Measurements from ENCODE around the gene HNF4A. TPM values are rescaled to one million over a fixed set of nuclear protein-coding genes. Genes with fewer than 3 reads are reported as not detected.

HNF4A gene
- total and polyA plus RNA-seq, 7 donors, result 0.27 to 124 (median 52.9) TPM; not detected in 2

DNA sequence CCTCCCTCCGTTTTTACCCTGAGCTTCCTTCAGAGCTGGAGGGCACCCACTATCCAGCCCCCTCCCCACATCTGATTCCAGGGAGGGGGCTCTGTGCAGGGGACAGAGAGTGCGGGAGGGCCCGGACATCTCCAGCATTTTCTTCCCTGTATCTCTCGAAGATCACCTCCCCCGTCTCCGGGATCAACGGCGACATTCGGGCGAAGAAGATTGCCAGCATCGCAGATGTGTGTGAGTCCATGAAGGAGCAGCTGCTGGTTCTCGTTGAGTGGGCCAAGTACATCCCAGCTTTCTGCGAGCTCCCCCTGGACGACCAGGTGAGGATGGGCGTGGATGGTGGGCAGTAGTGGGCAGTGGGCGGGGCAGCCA is 58.8 kb downstream of the HNF4A start:
- Histone ChIP-seq H3K36me3 (no peaks in the 10 kb centered on the region), H3K4me1 (no peaks in the 10 kb centered on the region), H3K4me3 (no peak overlapping the region), H3K9me3 (no peaks in the 10 kb centered on the region), H3K27me3 (peaks cover 0 to 7% (median 0%) of the 10 kb centered on the region in 3 donors), H3K27ac (no peak overlapping the region)
- no peak for DNase-seq
- intact Hi-C loops (cut with DNase I), result no loop called here
- WGBS, 2 donors, result 84 to 89% methylated on average over 16 of the region's 16 CpGs
- no peak for TF ChIP-seq POLR2AphosphoS5 (IDR thresholded peaks at IDR 0.05)
- TF ChIP-seq POLR2A (IDR thresholded peaks at IDR 0.05), result no peak

DNA sequence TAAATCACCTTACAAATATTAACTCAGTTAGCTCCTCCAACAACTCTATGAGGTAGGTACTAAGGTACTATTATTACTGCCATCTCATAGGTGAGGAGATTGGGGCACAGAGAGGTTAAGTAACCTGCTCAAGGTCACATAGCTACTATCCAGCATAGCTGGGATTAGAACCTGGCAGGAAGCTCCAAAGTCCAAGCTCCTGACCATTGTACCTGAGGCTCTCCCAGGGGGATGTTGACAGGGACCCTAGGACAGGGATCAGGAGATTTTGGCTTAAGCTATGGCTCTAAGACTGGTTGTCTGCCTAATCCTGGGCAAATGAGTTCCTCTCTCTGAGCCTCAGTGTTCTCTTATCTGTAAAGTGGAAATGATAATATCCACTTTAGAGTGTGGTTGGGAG is 59.3 kb downstream of the HNF4A start:
- H3K27ac ChIP-seq, result no peak overlapping the region
- no peaks in the 10 kb centered on the region for H3K9me3 ChIP-seq
- TF ChIP-seq EP300 (IDR thresholded peaks at IDR 0.05), result no peak
- no peak overlapping the region for H3K4me3 ChIP-seq
- intact Hi-C loops (cut with DNase I), result no loop called here
- no peaks in the 10 kb centered on the region for H3K4me1 ChIP-seq
- no peak for DNase-seq
- H3K27me3 ChIP-seq, result peaks cover 0 to 12% (median 0%) of the 10 kb centered on the region in 3 donors
- no peaks in the 10 kb centered on the region for H3K36me3 ChIP-seq

DNA sequence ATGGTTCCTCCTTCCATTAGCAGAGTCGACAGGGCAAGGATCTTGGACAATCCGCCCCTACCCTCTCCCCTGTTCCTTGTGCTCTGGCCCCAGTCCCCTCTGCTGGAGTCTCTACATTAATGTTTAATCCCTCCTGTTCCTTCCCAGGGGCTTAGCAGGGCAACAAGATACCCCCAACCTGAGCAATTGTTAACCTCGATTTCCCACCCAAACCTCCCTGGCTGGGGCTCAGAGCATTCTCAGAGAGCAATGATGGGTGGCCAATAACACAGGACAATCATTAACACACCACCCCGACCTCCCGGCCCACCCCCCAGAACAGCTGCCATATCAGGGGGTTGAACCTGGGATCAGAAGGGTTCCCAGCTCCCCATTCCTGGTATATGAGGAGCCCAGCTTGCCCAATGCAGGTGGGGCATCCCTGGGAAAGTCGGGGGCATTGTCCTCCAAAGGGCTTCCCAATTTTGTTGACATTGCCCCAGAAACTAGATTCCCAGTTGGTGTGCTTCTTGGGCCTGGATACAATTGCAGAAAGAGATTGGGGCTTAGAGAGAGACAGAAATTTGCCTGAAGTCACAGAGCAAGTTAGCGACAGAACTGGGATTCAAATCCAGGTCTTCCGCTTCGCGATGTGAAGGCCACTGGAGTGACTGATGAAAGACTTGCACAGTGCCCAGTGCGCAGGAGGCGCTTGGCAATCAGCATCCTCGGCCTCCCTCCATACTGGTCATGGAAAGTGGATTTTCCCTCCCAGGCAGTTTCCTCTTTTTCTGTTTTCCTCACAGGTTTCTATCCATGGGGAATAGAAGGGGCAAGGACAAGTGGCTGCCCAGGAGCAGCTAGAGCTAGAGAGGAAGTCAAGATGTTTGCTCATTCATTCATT is 60.6 kb downstream of the HNF4A start:
- Histone ChIP-seq H3K27ac (no peak overlapping the region), H3K27me3 (peaks cover 0 to 12% (median 0%) of the 10 kb centered on the region in 3 donors), H3K4me3 (no peak overlapping the region), H3K9me3 (no peaks in the 10 kb centered on the region), H3K36me3 (no peaks in the 10 kb centered on the region), H3K4me1 (no peaks in the 10 kb centered on the region)
- 80 to 85% methylated on average over 13 of the region's 13 CpGs for WGBS, 2 donors
- intact Hi-C loops (cut with DNase I), result no loop called here
- no peak for DNase-seq
- TF ChIP-seq EP300 (IDR thresholded peaks at IDR 0.05) (no peak), POLR2AphosphoS5 (IDR thresholded peaks at IDR 0.05) (no peak), POLR2A (IDR thresholded peaks at IDR 0.05) (no peak)
- TF ChIP-seq, protein P1, sequence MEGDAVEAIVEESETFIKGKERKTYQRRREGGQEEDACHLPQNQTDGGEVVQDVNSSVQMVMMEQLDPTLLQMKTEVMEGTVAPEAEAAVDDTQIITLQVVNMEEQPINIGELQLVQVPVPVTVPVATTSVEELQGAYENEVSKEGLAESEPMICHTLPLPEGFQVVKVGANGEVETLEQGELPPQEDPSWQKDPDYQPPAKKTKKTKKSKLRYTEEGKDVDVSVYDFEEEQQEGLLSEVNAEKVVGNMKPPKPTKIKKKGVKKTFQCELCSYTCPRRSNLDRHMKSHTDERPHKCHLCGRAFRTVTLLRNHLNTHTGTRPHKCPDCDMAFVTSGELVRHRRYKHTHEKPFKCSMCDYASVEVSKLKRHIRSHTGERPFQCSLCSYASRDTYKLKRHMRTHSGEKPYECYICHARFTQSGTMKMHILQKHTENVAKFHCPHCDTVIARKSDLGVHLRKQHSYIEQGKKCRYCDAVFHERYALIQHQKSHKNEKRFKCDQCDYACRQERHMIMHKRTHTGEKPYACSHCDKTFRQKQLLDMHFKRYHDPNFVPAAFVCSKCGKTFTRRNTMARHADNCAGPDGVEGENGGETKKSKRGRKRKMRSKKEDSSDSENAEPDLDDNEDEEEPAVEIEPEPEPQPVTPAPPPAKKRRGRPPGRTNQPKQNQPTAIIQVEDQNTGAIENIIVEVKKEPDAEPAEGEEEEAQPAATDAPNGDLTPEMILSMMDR (IDR thresholded peaks at IDR 0.05), result no peak

DNA sequence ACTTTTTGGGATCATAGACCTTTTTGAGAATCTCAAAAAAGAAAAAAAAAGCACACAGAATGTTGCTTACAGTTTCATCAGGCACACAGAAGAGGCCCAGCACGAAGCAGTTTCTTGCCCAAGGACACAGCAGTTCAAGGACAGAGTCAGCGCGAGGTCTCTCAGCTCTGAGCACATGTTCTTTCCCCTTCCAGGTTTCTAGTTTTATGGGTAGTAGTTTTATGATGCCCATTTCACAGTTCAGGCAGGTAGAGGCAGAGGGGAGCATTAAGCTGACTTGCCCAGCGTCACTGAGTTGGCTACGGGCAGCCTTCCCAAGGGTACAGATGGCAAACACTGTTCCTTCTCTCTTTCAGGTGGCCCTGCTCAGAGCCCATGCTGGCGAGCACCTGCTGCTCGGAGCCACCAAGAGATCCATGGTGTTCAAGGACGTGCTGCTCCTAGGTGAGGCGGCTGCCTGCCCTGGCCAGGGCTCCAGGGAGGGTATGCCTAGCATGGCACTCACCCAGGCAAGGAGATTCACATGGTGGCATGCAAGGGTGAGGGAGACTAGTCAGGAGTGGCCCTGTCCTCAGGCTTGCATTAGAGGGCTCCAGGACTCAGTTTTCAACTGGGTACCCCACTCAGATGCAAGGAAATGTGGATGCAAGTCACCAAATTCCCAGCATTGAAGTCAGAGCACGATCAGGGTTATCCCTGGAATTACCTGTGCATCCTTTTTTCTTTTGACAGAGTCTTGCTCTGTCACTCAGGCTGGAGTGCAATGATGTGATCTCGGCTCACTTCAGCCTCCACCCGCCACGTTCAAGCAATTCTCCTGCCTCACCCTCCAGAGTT is 62.8 kb downstream of the HNF4A start:
- Histone ChIP-seq H3K9me3 (no peaks in the 10 kb centered on the region), H3K36me3 (no peaks in the 10 kb centered on the region), H3K27ac (no peak overlapping the region), H3K4me1 (no peaks in the 10 kb centered on the region), H3K27me3 (peaks cover 0 to 12% (median 0%) of the 10 kb centered on the region in 3 donors), H3K4me3 (no peak overlapping the region)
- intact Hi-C loops (cut with DNase I), result no loop called here
- WGBS, 2 donors, result 84 to 86% methylated on average over 13 of the region's 13 CpGs
- no peak for TF ChIP-seq POLR2A (IDR thresholded peaks at IDR 0.05)
- no peak for TF ChIP-seq POLR2AphosphoS5 (IDR thresholded peaks at IDR 0.05)
- TF ChIP-seq, protein P1 (IDR thresholded peaks at IDR 0.05), result no peak
- TF ChIP-seq EP300 (IDR thresholded peaks at IDR 0.05), result no peak
- no peak for DNase-seq

DNA sequence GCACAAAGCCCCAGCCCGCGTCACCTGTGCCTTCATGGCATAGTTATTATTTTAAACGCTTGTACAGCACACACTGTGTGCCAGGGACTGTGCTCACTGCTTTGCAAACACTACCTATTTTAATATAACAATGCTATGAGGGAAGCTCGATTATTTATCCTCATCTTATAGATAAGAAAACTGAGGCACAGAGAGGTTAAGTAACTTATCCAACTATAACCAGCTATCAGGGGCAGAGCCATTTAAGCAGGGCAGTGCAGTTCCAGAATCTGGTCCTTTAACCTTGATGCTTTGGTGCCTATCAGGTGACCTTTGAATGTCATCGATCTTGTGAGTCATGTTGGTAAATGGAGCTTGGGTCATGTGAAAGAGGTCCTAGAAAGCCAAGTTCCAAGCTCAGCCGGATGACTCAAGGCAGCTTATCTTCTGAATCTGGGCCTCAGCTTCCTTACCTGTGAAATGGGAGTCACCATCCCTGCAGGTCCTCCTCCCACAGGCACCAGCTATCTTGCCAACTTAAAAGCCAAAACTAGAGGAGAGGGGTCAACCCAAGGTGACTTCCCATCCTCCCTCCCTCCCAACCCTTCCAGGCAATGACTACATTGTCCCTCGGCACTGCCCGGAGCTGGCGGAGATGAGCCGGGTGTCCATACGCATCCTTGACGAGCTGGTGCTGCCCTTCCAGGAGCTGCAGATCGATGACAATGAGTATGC is 63.8 kb downstream of the HNF4A start:
- H3K4me3 ChIP-seq, result no peak overlapping the region
- DNase-seq, result no peak
- WGBS, 2 donors, result 81 to 88% methylated on average over 13 of the region's 13 CpGs
- H3K27me3 ChIP-seq, result peaks cover 0 to 14% (median 0%) of the 10 kb centered on the region in 3 donors
- no peaks in the 10 kb centered on the region for H3K9me3 ChIP-seq
- H3K4me1 ChIP-seq, result no peaks in the 10 kb centered on the region
- no peaks in the 10 kb centered on the region for H3K36me3 ChIP-seq
- intact Hi-C loops (cut with DNase I), result no loop called here
- H3K27ac ChIP-seq, result no peak overlapping the region
- no peak for TF ChIP-seq POLR2A (IDR thresholded peaks at IDR 0.05)
- no peak for TF ChIP-seq POLR2AphosphoS5 (IDR thresholded peaks at IDR 0.05)
- no peak for TF ChIP-seq EP300 (IDR thresholded peaks at IDR 0.05)
- TF ChIP-seq, protein P1 (IDR thresholded peaks at IDR 0.05), result no peak

Data from sigmoid colon (tissue), 7 donors.